Measurements from ENCODE around the gene MAML2.

The MAML2 gene

GRCh38 chr11:96098511-96099241, 244.3 kb downstream of the MAML2 start:
- Histone ChIP-seq H4K20me1 (ENCODE audit: insufficient read depth, low read length) (no peaks in the 10 kb centered on the region), H3K4me3 (ENCODE audit: low read depth in 1 of 2, low read length in 2 of 2) (no peak overlapping the region), H3K27me3 (ENCODE audit: insufficient read depth, low read length, poor library complexity) (no peaks in the 10 kb centered on the region), H3K4me1 (ENCODE audit: insufficient read depth, low read length) (no peaks in the 10 kb centered on the region), H3K4me2 (ENCODE audit: insufficient read depth, low read length) (no peak overlapping the region), H3K9me3 (ENCODE audit: insufficient read depth, low read length, severe bottlenecking) (no peaks in the 10 kb centered on the region), H3K27ac (ENCODE audit: low read length) (no peak overlapping the region), H2AFZ (ENCODE audit: low read depth, low read length) (no peak overlapping the region), H3K9ac (ENCODE audit: low read depth, low read length) (no peak overlapping the region), H3K36me3 (ENCODE audit: insufficient read depth, low read length) (no peaks in the 10 kb centered on the region), H3K79me2 (ENCODE audit: insufficient read depth, low read length) (no peaks in the 10 kb centered on the region)
- TF ChIP-seq CTCF (IDR thresholded peaks at IDR 0.05; ENCODE audit: borderline replicate concordance, extremely low read depth, low read length, poor library complexity, severe bottlenecking) (no peak), EZH2 (IDR thresholded peaks at IDR 0.05; ENCODE audit: borderline replicate concordance, low read depth, low read length, severe bottlenecking) (no peak)
- ATAC-seq (ENCODE audit: insufficient read depth, low read depth) (no peak), DNase-seq (no peak)

- H3K36me3 ChIP-seq (ENCODE audit: insufficient read depth, low read length), result no peaks in the 10 kb centered on the region
- no peaks in the 10 kb centered on the region for H4K20me1 ChIP-seq (ENCODE audit: insufficient read depth, low read length)
- H3K4me2 ChIP-seq (ENCODE audit: insufficient read depth, low read length), result no peak overlapping the region
- H3K27me3 ChIP-seq (ENCODE audit: insufficient read depth, low read length, poor library complexity), result no peaks in the 10 kb centered on the region
- TF ChIP-seq CTCF (IDR thresholded peaks at IDR 0.05; ENCODE audit: borderline replicate concordance, extremely low read depth, low read length, poor library complexity, severe bottlenecking), result no peak
- no peak for TF ChIP-seq EZH2 (IDR thresholded peaks at IDR 0.05; ENCODE audit: borderline replicate concordance, low read depth, low read length, severe bottlenecking)
- no peak overlapping the region for H2AFZ ChIP-seq (ENCODE audit: low read depth, low read length)
- H3K4me1 ChIP-seq (ENCODE audit: insufficient read depth, low read length), result no peaks in the 10 kb centered on the region
- DNase-seq (no peak), ATAC-seq (ENCODE audit: insufficient read depth, low read depth) (no peak)
- H3K79me2 ChIP-seq (ENCODE audit: insufficient read depth, low read length), result no peaks in the 10 kb centered on the region
- H3K4me3 ChIP-seq (ENCODE audit: low read depth in 1 of 2, low read length in 2 of 2), result no peak overlapping the region
- no peak overlapping the region for H3K9ac ChIP-seq (ENCODE audit: low read depth, low read length)
- H3K27ac ChIP-seq (ENCODE audit: low read length), result no peak overlapping the region
- H3K9me3 ChIP-seq (ENCODE audit: insufficient read depth, low read length, severe bottlenecking), result no peaks in the 10 kb centered on the region
Measured at GRCh38 chr11:96097844-96098421, 245.1 kb downstream of the MAML2 start.

GRCh38 chr11:96096360-96096759, 246.6 kb downstream of the MAML2 start:
- no peak overlapping the region for H2AFZ ChIP-seq (ENCODE audit: low read depth, low read length)
- H3K4me3 ChIP-seq (ENCODE audit: low read depth in 1 of 2, low read length in 2 of 2), result no peak overlapping the region
- H3K27me3 ChIP-seq (ENCODE audit: insufficient read depth, low read length, poor library complexity), result no peaks in the 10 kb centered on the region
- no peak overlapping the region for H3K9ac ChIP-seq (ENCODE audit: low read depth, low read length)
- no peak overlapping the region for H3K27ac ChIP-seq (ENCODE audit: low read length)
- no peaks in the 10 kb centered on the region for H3K79me2 ChIP-seq (ENCODE audit: insufficient read depth, low read length)
- DNase-seq (no peak), ATAC-seq (ENCODE audit: insufficient read depth, low read depth) (no peak)
- TF ChIP-seq EZH2 (IDR thresholded peaks at IDR 0.05; ENCODE audit: borderline replicate concordance, low read depth, low read length, severe bottlenecking), result no peak
- no peak for TF ChIP-seq CTCF (IDR thresholded peaks at IDR 0.05; ENCODE audit: borderline replicate concordance, extremely low read depth, low read length, poor library complexity, severe bottlenecking)
- no peaks in the 10 kb centered on the region for H3K9me3 ChIP-seq (ENCODE audit: insufficient read depth, low read length, severe bottlenecking)
- no peaks in the 10 kb centered on the region for H4K20me1 ChIP-seq (ENCODE audit: insufficient read depth, low read length)
- peaks cover 7% of the 10 kb centered on the region; the same call in 1 of the 2 replicates for H3K36me3 ChIP-seq (ENCODE audit: insufficient read depth, low read length)
- no peaks in the 10 kb centered on the region for H3K4me1 ChIP-seq (ENCODE audit: insufficient read depth, low read length)
- H3K4me2 ChIP-seq (ENCODE audit: insufficient read depth, low read length), result no peak overlapping the region

All from DND-41 (cell line).